K562 (cell line): ENCODE results near the gene TIMM17A. TPM values are rescaled to one million over a fixed set of nuclear protein-coding genes. Genes with fewer than 3 reads are reported as not detected.

Experiments
- ARID1B ChIP-seq: fragments of 450-650 bp; IDR thresholded peaks from 2 replicates; pipeline ENCODE4 v1.6.1; 2016; ENCODE audit warnings: antibody characterized with exemption, mild to moderate bottlenecking, inconsistent platforms
- FOXP1 ChIP-seq: sonication (generic); formaldehyde crosslinking; IDR thresholded peaks from 2 replicates; pipeline ENCODE4 v1.8.0; 2022; ENCODE audit warnings: mild to moderate bottlenecking, missing genetic modification reagents
- HDAC1 ChIP-seq, 2 experiments: fragments of 450-650 bp; IDR thresholded peaks; 2 replicates each; pipeline ENCODE4 v1.6.1; 2016 to 2017; ENCODE audit warnings: inconsistent platforms in 1 of 2, mild to moderate bottlenecking in 1 of 2, moderate library complexity in 1 of 2
- HNRNPH1 ChIP-seq: fragments of 200-400 bp; formaldehyde crosslinking; optimal IDR thresholded peaks from 2 replicates; pipeline ENCODE3; 2017; ENCODE audit warnings: low read depth, mild to moderate bottlenecking, low read length, moderate library complexity
- ZBTB33 ChIP-seq: sonication (generic); formaldehyde crosslinking; IDR thresholded peaks from 2 replicates; pipeline ENCODE4 v1.8.1; 2023; ENCODE audit warnings: mild to moderate bottlenecking, missing genetic modification reagents
- ZNF431 ChIP-seq: sonication (generic); formaldehyde crosslinking; IDR thresholded peaks from 2 replicates; pipeline ENCODE4 v1.8.0; 2022; ENCODE audit warnings: mild to moderate bottlenecking, missing genetic modification reagents
- polyA plus RNA-seq, 8 experiments: library from polyadenylated mRNA; depleted of rRNA in 4 of 8; stranded (reverse) in 5 of 8; unstranded in 3 of 8; fragments of >200 nt; fragmentation: Nextera tagmentation in 2 of 8; fragmentation: Illumina TruSeq in 1 of 8; extraction: Ambion mirVana in 2 of 8; extraction: Trizol in 1 of 8; gene quantifications; 2 replicates each; pipeline versions ENCODE4 v1.2.1 to v1.2.3, GENCODE V29; 2011 to 2014; ENCODE audit warnings: inconsistent platforms in 1 of 8, missing spikeins in 1 of 8
- total RNA-seq, 7 experiments: library from RNA; depleted of rRNA in 6 of 7; stranded (reverse); fragments of >200 nt in 6 of 7; fragmentation: Illumina TruSeq in 2 of 7; extraction: Trizol in 2 of 7; gene quantifications; 2 replicates each; pipeline versions ENCODE4 v1.2.1 to v1.2.3, GENCODE V29; 2011 to 2021; ENCODE audit warnings: low replicate concordance in 1 of 7
- TF ChIP-seq, protein P1 (sequence below): sonication (generic); formaldehyde crosslinking; IDR thresholded peaks from 2 replicates; pipeline ENCODE4 v1.8.0; 2022; ENCODE audit warnings: missing genetic modification reagents, mild to moderate bottlenecking, borderline replicate concordance

The TIMM17A gene
- total and polyA plus RNA-seq, 9 of the 15 experiments (the other 6 are each of a cell fraction or from before 2014, with no cell fraction given): 116 to 744 (median 180) TPM

DNA sequence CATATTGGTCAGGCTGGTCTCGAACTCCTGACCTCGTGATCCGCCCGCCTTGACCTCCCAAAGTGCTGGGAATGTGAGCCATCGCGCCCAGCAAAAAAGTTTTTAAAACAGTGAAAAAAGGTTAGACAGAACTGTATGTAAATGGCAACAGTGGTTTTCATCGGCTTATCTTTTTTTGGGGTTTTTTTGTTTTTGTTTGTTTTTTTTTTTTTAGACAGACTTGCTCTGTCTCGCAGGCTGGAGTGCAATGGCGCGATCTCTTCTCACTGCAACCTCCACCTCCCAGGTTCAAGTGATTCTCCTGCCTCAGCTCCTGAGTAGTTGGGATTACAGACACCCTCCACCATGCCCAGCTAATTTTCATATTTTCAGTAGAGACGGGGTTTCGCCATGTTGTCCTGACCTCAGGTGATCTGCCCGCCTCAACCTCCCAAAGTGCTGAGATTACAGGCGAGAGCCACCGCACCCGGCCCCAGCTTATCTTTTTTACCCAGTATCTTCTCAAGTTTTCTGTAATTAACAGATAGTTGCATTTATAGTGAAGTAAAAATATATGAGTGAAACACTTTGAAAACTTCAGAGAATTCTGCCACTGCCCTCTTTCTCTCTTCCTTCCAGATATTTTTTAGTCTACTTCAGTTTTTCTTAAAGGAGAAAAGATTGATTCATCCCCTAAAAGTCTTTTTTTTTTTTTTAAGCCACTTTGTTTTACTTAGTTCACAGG, 13.1 kb downstream of the TIMM17A start (continued):
- TF ChIP-seq ZBTB33 (CRISPR knock-in tag) (peak; percentile 87), HDAC1 (IDR thresholded peaks at IDR 0.05) (peak in 1 of 2 experiments; percentile 78; a peak in 1 of 4 replicates), FOXP1 (CRISPR knock-in tag) (no peak), ARID1B (0 out of 2 replicates have a peak, but pooled peaks have one; percentile 20), HNRNPH1 (no peak), ZNF431 (CRISPR knock-in tag) (0 out of 2 replicates have a peak, but pooled peaks have one; percentile 36)
- TF ChIP-seq, protein P1, sequence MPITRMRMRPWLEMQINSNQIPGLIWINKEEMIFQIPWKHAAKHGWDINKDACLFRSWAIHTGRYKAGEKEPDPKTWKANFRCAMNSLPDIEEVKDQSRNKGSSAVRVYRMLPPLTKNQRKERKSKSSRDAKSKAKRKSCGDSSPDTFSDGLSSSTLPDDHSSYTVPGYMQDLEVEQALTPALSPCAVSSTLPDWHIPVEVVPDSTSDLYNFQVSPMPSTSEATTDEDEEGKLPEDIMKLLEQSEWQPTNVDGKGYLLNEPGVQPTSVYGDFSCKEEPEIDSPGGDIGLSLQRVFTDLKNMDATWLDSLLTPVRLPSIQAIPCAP: 0 out of 2 replicates have a peak, but pooled peaks have one; percentile 57
